Ramos (cell line): ENCODE measurements around the gene MRPL17.

Source experiments
- in situ Hi-C: fragments of 300-500 bp; cut with MboI; formaldehyde crosslinking; loops from one replicate; pipeline ENCODE4 v1.14.3; 2022; ENCODE audit warnings: low sequenced_read_pairs; ENCODE audit not compliant: unreplicated experiment

The MRPL17 gene

GRCh38 chr11:6655790-6656583 lies 27.2 kb downstream of the MRPL17 start, which contains the start of gene DCHS1:
Gene DCHS1 (minus strand): TSS chr11:6655809. CDS start chr11:6641613, 14,196 bp downstream.
- in situ Hi-C loops, result no loop called here

- in situ Hi-C loops, result no loop called here
These were observed 27.9 kb downstream of the MRPL17 start for GRCh38 chr11:6655020-6655789.

- in situ Hi-C loops, result no loop called here
These were observed 28.7 kb downstream of the MRPL17 start for GRCh38 chr11:6654281-6655019.

GRCh38 chr11:6653656-6654055 lies 29.5 kb downstream of the MRPL17 start:
- in situ Hi-C loops, result no loop called here

- in situ Hi-C loops, result no loop called here
These were observed 30.0 kb downstream of the MRPL17 start for GRCh38 chr11:6653097-6653496.

- in situ Hi-C loops, result no loop called here
These were observed 31.0 kb downstream of the MRPL17 start for GRCh38 chr11:6652182-6652581.

GRCh38 chr11:6650980-6651379 lies 32.2 kb downstream of the MRPL17 start:
- in situ Hi-C loops, result no loop called here

- in situ Hi-C loops, result no loop called here
These were observed 33.0 kb downstream of the MRPL17 start for GRCh38 chr11:6650104-6650503.

GRCh38 chr11:6648501-6648900 lies 34.6 kb downstream of the MRPL17 start:
- in situ Hi-C loops, result no loop called here

- in situ Hi-C loops, result no loop called here
These were observed 35.3 kb downstream of the MRPL17 start for GRCh38 chr11:6647836-6648235.

- in situ Hi-C loops, result no loop called here
These were observed 36.0 kb downstream of the MRPL17 start for GRCh38 chr11:6646918-6647679.

- in situ Hi-C loops, result no loop called here
These were observed 36.6 kb downstream of the MRPL17 start for GRCh38 chr11:6646576-6646917.

GRCh38 chr11:6646071-6646470 lies 37.1 kb downstream of the MRPL17 start:
- in situ Hi-C loops, result no loop called here

- in situ Hi-C loops, result no loop called here
These were observed 40.2 kb downstream of the MRPL17 start for GRCh38 chr11:6642957-6643356.

- in situ Hi-C loops, result no loop called here
These were observed 42.0 kb downstream of the MRPL17 start for GRCh38 chr11:6640985-6641701.

GRCh38 chr11:6640036-6640984 lies 42.8 kb downstream of the MRPL17 start:
- in situ Hi-C loops, result no loop called here

GRCh38 chr11:6638429-6638828 lies 44.7 kb downstream of the MRPL17 start:
- in situ Hi-C loops, result no loop called here

GRCh38 chr11:6637871-6638270 lies 45.3 kb downstream of the MRPL17 start:
- in situ Hi-C loops, result no loop called here
